C1 segment of cervical spinal cord (tissue), 14 donors: ENCODE measurements around the gene KRTAP10-8.
"Not testable (repeated sequence)": the region's sequence is repeated elsewhere in the genome, so short reads cannot be mapped to it uniquely, and the experiment has no call there.

Source experiments
- DNase-seq, 14 donors: peaks; one replicate each; lab custom pipeline; 2025; lab: John Stamatoyannopoulos, UW

KRTAP10-8 gene, protein sequence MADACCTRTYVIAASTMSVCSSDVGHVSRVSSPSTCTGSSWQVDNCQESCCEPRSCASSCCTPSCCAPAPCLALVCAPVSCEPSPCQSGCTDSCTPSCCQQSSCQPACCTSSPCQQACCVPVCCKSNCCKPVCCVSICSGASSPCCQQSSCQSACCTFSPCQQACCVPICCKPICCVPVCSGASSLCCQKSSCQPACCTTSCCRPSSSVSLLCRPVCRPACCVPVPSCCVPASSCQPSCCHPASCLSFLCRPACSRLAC

DNA sequence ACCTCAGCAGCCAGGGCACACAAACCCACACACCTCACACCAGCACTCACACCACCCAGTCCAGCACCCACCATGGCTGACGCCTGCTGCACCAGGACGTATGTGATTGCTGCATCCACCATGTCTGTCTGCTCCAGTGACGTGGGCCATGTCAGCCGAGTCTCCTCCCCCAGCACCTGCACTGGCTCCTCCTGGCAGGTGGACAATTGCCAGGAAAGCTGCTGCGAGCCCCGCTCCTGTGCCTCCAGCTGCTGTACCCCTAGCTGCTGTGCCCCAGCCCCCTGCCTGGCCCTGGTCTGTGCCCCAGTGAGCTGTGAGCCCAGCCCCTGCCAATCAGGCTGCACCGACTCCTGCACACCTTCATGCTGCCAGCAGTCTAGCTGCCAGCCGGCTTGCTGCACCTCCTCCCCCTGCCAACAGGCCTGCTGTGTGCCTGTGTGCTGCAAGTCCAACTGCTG is at the start of gene KRTAP10-8:
KRTAP10-8 (plus strand) TSS at position 51 of the 458 bp plus-strand sequence; CDS start at position 73, 22 bp downstream.
- no peak for DNase-seq

DNA sequence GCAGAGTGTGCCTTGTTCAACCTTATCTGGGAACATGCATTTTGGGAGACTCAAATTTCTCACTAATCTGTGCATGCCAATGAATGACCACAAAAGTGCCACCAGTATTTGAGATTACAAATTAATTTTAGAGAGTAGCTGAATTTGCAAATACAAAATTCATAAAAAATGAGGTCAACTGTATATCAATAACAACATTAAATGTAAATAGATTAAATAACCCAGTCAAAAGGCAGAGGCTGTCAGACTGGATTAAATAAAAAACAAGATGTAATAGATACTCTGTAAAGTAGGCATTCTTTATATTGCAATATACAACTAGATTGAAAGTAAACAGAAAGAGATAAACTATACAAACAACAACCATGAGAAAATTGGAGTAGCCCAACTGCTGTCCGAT is 47.8 kb upstream of the KRTAP10-8 start:
- DNase-seq: no peak

DNA sequence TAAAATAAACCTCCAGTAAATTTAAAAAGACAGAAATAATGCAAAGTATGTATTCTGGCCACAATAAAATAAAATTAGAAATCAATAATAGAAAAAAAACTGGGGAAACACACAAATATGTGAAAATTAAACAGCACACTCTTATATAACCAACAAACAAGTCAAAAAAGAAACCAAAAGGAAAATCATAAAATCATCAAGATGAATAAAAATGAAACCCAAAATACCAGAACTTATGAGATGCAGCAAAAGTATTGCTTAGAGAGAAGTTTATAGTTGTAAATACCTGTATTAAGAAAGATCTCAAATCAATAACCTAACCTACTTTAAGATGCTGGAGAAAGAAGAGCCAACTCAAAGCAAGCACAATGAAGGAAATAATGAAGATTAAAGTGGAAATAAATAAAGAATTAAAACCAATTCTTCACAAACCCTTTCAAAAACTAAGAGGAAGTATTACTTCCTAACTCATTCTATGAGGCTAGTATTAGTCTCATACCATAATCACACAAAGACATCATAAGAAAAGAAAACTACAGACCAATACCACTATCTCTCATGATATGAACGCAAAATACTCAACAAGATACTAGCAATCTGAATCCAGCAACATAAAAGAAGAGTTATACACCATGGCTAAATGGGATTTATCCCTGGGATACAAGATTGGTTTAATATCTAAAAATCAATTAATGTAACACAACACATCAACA is 46.8 kb upstream of the KRTAP10-8 start:
- DNase-seq: no peak

DNA sequence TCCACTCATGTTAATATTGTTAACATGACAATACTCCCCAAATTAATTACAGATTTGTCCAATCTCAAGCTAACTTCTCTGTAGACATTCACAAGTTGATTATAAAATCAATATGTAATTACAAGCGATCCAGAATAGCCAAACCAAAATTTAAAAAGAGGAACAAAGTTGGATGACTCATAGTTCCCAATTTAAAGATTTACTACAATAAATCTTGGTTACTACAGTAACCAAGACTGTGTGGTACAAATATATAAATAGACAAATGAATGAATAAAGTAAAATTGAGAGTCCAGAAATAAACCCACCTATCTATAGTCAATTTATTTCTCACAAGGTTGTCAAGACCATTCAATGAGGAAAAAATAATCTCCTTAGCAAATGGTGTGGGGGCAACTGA is 45.5 kb upstream of the KRTAP10-8 start:
- DNase-seq: no peak

DNA sequence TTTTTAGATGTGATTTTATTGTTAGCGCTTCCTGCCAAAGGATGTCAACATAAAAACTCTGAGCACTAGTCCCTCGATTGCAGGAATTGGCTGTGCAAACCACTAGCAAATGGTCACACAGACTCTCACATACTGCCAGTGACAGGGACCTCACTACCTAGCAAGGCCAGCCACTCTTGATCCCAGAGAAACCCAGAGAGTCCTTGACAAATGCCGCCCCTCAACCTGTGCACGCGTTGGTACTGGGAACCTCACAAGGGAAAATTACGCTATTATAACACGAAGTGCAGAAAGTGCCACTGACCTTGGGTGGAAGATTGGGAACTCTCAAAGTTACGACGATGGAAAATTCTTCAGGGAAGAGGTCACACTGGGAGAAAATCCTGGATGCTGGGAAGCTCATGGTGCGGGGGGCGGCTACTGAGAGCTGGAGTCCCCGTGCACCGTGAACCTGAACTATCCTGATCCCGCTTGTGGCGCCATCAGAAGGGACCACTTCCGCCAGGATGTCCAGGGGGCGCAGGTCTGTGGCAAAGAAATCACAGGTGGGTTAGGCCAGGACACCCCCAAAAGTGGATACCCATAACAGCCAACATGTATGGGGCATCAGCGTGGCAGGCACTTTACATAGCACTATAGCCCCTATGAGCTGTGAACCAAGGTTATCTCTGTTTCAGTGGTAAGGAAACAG is 44.3 kb upstream of the KRTAP10-8 start:
- no peak for DNase-seq

DNA sequence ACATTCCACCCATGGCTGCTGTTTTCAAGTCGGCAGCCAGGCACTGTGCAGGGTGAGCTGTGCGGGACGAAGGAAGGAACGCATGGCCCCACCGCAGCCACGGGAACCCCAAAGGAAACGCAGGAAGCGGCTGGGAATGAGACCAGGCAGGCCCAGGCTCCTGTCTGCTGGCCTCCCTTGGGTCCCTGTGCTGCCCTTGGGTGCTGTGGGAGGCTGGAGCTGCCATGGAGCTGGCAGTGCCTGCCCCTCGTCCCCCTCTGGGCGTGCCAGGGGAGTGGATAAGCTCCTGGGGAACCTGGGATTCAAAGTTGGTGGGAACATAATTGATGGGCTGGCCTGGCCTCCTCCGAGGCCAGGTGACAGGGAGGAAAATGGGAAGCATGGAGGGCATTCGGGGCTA is 43.6 kb upstream of the KRTAP10-8 start:
- no peak for DNase-seq

DNA sequence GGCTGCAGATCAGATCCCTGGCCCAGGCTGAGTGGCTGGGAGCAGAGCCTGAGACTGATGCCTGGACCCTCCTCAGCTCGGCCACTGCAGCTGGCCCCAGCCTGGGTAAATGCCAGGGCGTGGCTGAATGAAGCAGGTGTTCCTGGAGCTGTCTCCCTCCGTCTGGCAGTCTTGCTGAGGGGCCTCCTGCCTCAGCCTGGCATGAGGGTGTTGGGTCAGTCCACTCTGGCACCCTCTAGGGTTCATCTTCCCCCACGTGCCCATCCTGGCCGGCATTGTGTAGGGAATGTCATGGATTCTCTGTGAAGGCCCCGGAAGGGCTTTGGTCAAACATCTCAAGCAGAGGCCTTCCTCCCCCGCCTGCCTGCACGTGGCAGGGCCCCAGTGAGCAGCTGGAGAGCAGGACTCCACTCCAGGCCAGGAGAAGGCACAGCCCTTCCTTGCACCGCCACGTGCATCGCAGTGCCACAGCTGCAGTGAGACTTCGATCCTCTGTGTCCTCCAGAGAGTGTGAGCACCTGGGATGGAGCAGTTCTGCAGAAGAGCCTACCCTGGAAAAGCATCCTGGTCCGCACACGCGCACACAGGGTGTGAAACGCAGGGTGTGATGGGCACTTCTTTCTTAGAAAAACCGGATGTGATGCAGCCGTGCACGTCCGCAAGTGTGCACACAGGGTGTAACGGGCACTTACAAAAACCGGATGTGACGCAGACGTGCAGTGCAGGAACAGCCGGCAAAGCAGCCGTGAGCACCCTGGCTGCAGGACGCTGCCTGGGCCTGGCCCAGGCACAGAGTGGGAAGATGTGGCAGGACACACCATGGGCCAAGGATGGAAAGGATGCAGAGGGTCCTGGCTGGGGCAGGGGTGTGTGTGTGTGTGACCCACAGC is 43.0 kb upstream of the KRTAP10-8 start:
- DNase-seq: no peak

DNA sequence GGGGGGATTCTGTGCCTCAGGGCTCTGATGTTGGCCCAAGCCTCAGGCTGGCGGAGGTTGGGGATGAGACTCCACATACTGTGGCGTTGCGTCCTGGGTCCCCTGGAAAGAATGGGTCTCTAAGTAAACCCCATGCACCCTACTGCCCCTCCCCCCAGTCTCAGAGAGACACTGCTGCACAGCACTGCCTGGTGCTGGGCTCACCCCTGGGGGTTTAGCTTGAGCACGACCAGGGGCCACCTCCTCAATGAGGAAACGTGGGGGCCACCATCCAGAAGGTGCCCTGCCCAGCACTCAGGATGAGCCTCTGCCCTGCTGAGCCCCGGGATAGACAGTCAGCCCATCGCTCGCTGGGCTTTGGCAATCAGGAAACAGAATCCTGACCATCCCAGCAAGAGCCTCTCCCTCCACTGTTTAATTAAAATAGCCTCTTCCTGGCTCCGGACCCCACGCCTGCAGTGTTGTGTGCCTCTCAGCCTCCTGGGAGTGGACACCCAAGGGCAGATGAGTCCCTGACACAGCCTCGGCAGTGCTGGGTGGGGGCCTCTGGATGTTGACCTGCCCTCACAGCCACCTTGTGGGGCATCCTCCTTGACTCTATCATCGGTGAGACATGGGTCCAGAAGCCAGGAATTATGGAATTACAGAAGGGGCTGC is 41.9 kb upstream of the KRTAP10-8 start:
- no peak for DNase-seq

DNA sequence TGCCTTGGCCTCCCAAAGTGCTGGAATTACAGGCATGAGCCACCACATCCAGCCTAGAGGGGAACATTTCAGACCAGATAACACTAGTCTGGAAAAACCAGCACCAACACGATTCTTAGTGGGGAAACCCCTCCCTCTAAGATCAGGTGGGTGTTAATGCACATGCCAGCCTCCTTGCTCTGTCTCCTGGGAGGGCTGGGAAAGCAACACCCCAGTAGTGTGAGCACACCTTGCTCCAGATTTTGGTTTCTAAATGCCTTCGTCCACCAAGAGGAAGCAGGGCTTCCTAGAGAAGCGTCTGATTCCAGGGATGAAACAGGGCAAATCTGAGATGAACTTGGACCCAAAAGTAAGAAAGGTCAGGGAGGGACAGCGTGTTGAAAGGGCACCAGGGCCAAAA is 40.6 kb upstream of the KRTAP10-8 start:
- DNase-seq: no peak

DNA sequence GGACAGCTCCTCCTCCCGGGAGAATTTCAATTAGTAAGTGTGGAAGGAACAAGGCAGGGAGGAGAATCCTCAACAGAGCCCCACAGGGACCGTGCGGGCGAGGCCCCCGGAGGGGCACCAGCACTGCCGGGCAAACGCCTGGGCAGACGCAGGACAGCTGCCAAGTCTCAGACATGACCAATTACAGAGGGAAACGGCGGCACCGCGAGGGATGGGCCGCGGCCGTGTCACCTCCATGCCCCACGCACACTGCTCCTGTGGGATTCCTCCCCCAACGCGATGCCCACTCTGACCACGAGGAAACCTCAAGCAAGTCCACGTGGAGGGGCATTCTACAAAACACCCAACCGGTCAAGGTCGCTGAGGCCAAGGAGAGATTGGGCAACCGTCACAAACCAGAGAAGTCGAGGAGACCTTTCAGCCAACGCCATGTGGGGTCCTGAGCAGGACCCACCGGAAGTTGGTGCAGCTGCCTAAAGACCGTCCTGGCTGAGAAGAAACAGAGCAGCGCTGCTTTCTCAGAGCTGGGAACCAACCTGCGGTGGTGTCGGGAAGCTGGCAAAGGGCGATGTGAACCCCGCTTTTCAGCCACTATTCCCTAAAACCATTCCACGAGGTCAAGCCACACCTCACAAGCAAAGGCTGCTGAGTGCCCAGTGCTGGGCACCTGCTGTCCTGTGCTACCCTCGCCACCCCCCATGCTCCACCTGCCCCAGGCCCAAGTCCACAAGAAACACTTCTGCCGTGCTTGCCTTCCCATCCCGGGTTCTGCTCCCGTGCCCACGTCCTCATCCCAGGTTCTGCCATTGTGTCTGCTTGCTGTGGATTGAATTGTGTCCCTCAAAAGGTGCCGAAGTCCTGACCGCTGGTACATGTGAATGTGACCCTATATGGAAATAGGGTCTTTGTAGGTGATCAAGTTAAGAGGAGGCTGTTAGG is 39.8 kb upstream of the KRTAP10-8 start:
- no peak for DNase-seq

DNA sequence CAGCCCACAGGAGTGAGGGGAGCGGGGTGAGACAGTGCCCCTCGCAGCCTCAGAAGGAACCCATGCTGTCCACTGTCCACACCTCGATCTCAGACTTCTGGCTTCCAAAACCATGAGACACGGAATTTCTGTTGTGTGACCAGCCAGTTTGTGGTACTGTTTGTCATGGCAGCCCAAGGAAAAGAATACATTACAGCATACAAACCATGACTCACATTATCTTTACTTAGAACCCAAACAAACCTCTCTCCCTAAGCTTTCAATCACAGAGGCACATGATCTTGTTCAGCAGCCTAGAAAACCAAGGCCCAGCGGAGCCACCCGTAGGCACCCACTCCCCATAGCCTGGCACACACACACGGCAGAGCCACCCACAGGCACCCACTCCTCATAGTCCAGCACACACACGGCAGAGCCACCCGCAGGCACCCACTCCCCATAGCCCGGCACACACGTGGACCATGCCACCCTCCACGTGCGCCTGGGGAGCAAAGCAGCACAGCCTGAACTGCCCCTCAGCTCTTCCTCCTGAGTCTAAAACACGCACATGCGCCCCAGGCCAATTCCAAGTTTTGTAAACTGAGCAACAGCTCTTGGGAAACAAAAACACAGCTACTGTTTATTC is 38.8 kb upstream of the KRTAP10-8 start:
- DNase-seq: no peak

DNA sequence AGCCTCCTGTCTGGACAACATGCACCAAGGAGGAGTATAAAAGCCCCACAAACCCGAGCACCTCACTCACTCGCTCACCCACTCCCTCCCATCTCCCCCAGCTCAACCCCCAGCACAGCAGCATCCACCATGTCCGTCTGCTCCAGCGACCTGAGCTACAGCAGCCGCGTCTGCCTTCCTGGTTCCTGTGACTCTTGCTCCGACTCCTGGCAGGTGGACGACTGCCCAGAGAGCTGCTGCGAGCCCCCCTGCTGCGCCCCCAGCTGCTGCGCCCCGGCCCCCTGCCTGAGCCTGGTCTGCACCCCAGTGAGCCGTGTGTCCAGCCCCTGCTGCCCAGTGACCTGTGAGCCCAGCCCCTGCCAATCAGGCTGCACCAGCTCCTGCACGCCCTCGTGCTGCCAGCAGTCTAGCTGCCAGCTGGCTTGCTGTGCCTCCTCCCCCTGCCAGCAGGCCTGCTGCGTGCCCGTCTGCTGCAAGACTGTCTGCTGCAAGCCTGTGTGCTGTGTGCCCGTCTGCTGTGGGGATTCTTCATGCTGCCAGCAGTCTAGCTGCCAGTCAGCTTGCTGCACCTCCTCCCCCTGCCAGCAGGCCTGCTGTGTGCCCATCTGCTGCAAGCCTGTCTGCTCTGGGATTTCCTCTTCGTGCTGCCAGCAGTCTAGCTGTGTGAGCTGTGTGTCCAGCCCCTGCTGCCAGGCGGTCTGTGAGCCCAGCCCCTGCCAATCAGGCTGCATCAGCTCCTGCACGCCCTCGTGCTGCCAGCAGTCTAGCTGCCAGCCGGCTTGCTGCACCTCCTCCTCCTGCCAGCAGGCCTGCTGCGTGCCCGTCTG is 38.0 kb upstream of the KRTAP10-8 start, which contains the start of gene KRTAP10-4:
KRTAP10-4 (plus strand) TSS at position 100 of the 827 bp plus-strand sequence; CDS start at position 130, 30 bp downstream.
- not testable (repeated sequence) for DNase-seq

DNA sequence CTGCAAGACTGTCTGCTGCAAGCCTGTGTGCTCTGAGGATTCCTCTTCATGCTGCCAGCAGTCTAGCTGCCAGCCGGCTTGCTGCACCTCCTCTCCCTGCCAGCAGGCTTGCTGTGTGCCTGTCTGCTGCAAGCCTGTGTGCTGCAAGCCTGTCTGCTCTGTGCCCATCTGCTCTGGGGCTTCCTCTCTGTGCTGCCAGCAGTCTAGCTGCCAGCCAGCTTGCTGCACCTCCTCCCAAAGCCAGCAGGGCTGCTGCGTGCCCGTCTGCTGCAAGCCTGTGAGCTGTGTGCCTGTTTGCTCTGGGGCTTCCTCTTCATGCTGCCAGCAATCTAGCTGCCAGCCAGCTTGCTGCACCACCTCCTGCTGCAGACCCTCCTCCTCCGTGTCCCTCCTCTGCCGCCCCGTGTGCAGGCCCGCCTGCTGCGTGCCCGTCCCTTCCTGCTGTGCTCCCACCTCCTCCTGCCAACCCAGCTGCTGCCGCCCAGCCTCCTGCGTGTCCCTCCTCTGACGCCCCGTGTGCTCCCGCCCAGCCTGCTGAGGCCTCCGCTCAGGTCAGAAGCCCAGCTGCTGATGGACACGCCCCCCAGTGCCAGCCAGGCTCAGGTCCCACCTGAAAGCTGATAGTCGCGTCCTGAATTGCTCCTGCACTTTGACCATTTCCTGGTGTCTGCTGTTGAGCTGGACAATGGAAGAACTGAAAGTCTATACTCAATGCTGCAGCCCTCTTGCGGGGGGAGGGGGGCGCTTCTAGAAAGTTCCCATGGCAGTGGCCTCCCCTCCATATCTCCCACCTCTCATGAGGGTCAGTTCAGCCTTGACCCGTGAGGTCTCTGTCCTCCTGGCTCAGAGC is 37.2 kb upstream of the KRTAP10-8 start:
- no peak for DNase-seq

DNA sequence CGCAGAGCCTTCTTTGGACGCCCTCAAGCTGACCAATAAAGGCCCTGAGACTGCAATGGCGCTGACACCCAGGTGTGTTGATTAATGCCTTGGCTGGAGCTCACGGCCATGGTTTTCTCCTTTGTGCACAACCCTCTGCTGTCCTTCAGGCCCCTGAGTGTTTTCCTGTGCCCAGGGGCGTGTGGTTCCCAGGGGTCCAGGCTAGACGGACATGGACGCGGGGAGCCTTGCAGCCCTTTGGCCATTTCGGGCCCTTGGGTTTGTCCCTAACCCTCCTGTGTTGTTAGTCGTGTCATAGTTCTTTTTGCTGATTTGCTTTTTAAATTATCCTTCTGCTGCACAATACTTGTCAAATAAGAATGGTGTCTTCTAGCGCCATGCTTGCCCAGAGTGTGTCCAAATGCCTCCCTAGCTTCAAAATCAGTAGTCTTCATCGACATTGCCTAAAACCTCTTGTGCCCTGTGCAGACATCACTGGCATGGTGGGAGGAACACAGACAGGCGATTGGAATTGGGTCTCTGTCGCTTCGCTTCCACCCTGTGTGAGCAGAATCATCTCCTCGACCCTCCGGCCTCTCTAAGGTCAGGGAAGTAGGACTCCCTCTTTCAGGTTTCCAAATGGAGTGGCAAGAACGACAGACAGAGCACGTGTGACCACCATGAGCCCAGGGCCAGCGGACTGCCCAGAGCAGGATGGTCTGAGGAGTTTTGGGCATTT is 36.4 kb upstream of the KRTAP10-8 start:
- DNase-seq: no peak

DNA sequence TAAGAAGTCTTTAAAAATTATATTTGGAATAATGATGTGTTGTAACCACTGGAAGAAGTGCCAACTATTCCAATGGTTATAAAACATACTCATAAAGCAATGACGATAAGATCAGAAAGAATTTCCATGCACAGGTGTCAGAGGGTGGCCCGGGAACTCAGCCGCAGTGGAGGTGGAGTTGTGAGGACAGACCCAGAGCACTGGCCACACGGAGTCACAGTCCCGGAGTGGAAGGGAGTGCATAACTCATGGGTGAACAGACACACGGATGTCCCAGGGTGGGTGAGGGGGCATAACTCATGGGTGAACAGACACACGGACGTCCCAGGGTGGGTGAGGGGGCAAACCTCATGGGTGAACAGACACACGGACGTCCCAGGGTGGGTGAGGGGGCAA is 35.9 kb upstream of the KRTAP10-8 start:
- DNase-seq: no peak

DNA sequence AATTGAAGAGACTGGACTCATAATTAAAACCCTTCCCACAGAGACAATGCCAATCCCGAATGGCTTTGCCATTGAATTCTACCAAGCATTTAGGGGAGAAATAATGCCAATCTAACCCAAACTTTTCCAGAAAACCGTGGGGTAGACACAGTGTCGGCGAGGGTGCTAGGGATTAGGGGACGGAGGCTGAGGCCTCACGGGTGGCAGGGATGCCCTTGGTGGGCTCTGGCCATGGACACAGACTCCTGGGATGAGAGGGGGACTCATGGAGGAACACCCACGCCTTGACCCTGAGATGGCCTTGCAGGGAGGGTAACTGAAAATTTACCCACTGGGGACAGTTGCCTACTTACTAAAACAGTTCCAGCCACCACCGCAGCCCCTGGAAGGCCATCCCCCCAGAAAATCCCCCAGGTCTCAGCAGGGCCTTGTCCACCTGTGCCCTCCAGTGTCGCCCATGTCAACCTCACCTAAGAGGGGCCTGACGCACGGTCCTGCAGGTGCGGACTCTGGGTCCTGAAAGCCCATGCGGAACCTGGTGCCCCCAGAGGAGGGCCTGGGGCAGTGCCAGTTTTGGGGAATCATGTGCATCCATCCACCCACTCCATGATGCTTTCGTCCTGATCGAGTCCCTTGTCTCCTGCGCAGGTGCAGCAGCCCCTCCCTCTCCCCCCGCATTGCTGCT is 33.4 kb upstream of the KRTAP10-8 start:
- no peak for DNase-seq
